ENCODE measurements around the gene TALDO1. TPM values are rescaled to one million over a fixed set of nuclear protein-coding genes. Genes with fewer than 3 reads are reported as not detected.

Gene TALDO1
- total and polyA plus RNA-seq, 2 of the 8 experiments (the other 6 are each of a cell fraction or from before 2014, with no cell fraction given), result 265 to 308 TPM

DNA sequence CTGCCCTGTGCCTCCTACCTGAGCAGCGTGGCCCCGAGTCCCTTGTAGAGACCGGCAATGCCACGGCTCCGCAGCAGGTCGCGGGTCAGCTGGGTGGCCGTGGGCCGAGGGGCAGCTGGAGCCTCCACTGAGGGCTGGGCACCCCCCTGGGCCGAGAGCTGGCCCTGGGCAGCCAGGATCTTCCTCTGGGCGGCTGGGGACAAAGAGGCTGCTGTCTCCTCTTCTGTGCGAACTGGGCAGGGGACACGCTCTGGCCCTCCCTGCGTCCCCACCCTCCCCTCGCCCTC lies 45.2 kb downstream of the TALDO1 start (continued):
- no peak for TF ChIP-seq POU5F1 (IDR thresholded peaks at IDR 0.05; ENCODE audit: low read depth, low read length)
- no peak for TF ChIP-seq YY1 (IDR thresholded peaks at IDR 0.05; ENCODE audit: low read depth, low read length)
- no peak for TF ChIP-seq RNF2 (IDR thresholded peaks at IDR 0.05; ENCODE audit: borderline replicate concordance, low read depth, low read length, missing control alignments, poor library complexity, severe bottlenecking)
- TF ChIP-seq SIN3A (conservative IDR thresholded peaks at IDR 0.05 in 1 of 2, IDR thresholded peaks at IDR 0.05 in 1 of 2; ENCODE audit: low read depth in 1 of 2, low read length in 2 of 2), result no peak

Data from H1 (cell line).